Posterior vena cava (tissue), 2 donors: ENCODE measurements around the gene NUDT16. TPM values are rescaled to one million over a fixed set of nuclear protein-coding genes. Genes with fewer than 3 reads are reported as not detected.
"Not testable (repeated sequence)": the region's sequence is repeated elsewhere in the genome, so short reads cannot be mapped to it uniquely, and the experiment has no call there.

Experiments used
- DNase-seq: peaks from one replicate; pipeline ENCODE4 v3.0.0-alpha.2; 2020; ENCODE audit warnings: low spot score
- intact Hi-C, 2 donors: fragments of 100-400 bp; cut with DNase I; formaldehyde crosslinking; loops; one replicate each; pipeline versions ENCODE4 v1.14.1 to v1.14.2; 2022 to 2023
- long read RNA-seq, 2 donors: library from polyadenylated mRNA; unstranded; transcript quantifications; one replicate each; pipeline ENCODE4 v2.0.0, GENCODE V29; 2020 to 2021
- total RNA-seq, 2 donors: library from RNA; stranded (reverse); fragmentation: NEBNext Ultra II Directional; extraction: Animal tissue kit (Norgen Biotek cat#: 25700); gene quantifications; one replicate each; pipeline ENCODE4 v1.2.1, GENCODE V29; 2021
- donor health status: DM: yes; HTN: yes; CAD: no.
- donor health status: DM: yes; HTN: yes; CAD: no.

Gene NUDT16
- total RNA-seq = 10 to 100 TPM; 15.8 to 30.9 TPM
- long read RNA-seq, donor 1, full-length matches to known transcripts = 3 of 7 reads
- long read RNA-seq, donor 1, partial matches to known transcripts = 2 of 7 reads
- long read RNA-seq, donor 1, other reads (novel, unspliced or antisense) = 2 of 7 reads
- long read RNA-seq, donor 2, full-length matches to known transcripts = 16 of 23 reads
- long read RNA-seq, donor 2, partial matches to known transcripts = 2 of 23 reads
- long read RNA-seq, donor 2, other reads (novel, unspliced or antisense) = 5 of 23 reads

GRCh38 chr3:131381445-131382291 is at the start of gene NUDT16:
Gene NUDT16 (plus strand): TSS chr3:131381774. CDS start chr3:131381805, 31 bp downstream.
- intact Hi-C loops = loop anchor here in 1 of 2 donors (10.0 kb wide), 1 partner anchor 123 kb away; the partner anchor contains the start of gene MRPL3
- peak; percentile 100 for DNase-seq

GRCh38 chr3:131338948-131339640 is 42.5 kb upstream of the NUDT16 start:
- no peak for DNase-seq
- intact Hi-C loops = no loop called here

GRCh38 chr3:131341761-131342160 is 39.8 kb upstream of the NUDT16 start:
- no peak for DNase-seq
- intact Hi-C loops = no loop called here

GRCh38 chr3:131348911-131349310 is 32.7 kb upstream of the NUDT16 start:
- intact Hi-C loops = no loop called here
- no peak for DNase-seq

- no peak for DNase-seq
- intact Hi-C loops = no loop called here
These were observed 32.1 kb upstream of the NUDT16 start for GRCh38 chr3:131349454-131349853.

DNA sequence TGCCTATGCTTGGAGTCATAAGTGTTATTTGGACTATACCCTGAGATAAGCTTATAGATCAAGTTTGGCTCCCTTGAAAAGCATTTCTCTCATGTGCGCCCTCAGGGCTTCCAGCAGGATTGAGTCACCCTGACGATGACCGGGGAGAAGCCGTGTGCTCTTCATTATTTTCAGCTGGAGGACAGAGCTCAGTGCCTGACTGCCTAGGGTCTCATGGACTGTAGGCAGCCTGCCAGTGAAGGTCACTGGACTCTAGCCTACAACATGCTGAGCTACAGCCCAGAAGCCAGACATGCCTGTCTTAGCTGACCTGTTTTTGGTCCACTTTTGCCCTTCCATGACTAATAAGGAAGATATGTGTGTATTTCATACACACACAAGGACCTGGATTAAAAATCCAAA is 31.6 kb upstream of the NUDT16 start:
- DNase-seq = no peak

DNA sequence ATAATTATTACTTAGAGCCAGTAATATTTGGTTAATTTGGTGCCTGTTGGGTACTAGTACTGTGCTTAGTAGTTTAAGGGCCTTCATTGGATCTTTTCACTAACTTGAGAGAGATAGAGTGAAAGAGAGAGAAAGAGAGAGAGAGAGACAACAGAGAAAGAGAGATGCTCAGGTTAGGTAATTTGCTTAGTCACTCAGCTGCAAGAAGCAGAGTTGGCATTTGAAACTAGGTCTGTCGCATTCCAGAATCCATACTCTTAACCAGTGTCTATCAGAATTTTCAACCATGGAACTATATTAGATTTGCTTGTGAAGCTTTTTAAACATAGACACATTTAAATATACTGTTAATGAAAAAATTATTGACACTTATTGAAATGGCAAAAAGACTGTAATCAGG is 31.1 kb upstream of the NUDT16 start:
- DNase-seq = no peak
- intact Hi-C loops = no loop called here

More for the DNA sequence above, 31.6 kb upstream of the NUDT16 start:
- intact Hi-C loops = no loop called here

- no peak for DNase-seq
- intact Hi-C loops = no loop called here
These were observed 28.3 kb upstream of the NUDT16 start for GRCh38 chr3:131353016-131353877.

DNA sequence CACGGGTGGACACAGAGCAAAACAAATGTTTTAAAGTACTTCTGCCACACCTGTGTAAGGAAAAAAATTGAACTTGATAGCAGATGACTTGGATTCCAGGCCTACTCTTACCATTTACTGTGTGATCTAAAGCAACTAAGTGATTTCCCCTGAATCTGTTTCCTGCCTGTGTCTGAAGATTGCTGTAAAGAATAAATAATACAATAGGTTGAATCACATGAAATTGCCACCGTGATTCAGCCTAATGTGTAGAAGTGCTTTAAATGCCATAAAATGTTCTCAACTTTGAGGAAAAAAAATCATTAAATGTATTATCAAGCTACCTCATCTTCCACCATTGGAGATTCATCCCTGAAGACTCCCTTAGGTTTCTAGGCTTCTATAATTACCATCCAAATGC is 27.6 kb upstream of the NUDT16 start:
- intact Hi-C loops = no loop called here
- no peak for DNase-seq

- intact Hi-C loops = no loop called here
- no peak for DNase-seq
These were observed 25.5 kb upstream of the NUDT16 start for GRCh38 chr3:131356006-131356595.

- DNase-seq = no peak
- intact Hi-C loops = no loop called here
These were observed 24.3 kb upstream of the NUDT16 start for GRCh38 chr3:131357275-131357674.

DNA sequence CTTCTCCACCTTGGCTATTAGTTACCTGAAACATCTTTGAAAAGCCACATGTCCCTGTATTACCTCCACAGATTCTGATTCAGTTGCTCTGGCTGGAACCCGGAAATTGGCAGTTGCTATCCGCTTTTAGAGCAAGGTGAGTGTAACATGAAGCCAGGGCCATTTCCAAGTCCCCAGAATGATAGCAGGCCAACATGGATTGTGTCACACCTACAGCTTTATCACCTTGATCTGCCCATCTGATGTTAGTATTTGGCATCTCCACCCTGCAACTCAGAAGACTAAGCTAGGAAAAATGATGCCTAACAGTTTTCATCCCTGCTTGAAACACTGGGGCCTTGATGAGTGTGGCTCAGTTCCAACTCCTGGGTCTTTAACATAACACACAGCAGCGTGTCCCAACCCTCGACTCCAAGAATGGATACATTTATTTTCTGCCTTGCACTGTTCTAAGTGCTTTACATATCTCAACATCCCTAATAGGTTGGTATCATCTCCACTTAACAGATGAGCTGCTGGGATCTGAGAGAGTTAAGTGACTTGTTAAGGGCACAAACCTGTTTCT is 21.3 kb upstream of the NUDT16 start:
- DNase-seq = no peak
- intact Hi-C loops = no loop called here

- DNase-seq, intact Hi-C loops: not testable (repeated sequence)
These were observed 20.5 kb upstream of the NUDT16 start for GRCh38 chr3:131361066-131361463.

- intact Hi-C loops = no loop called here
- DNase-seq = peak; percentile 94
These were observed 19.8 kb upstream of the NUDT16 start for GRCh38 chr3:131361464-131362421.

GRCh38 chr3:131363275-131363674 is 18.3 kb upstream of the NUDT16 start:
- no peak for DNase-seq
- intact Hi-C loops = no loop called here

DNA sequence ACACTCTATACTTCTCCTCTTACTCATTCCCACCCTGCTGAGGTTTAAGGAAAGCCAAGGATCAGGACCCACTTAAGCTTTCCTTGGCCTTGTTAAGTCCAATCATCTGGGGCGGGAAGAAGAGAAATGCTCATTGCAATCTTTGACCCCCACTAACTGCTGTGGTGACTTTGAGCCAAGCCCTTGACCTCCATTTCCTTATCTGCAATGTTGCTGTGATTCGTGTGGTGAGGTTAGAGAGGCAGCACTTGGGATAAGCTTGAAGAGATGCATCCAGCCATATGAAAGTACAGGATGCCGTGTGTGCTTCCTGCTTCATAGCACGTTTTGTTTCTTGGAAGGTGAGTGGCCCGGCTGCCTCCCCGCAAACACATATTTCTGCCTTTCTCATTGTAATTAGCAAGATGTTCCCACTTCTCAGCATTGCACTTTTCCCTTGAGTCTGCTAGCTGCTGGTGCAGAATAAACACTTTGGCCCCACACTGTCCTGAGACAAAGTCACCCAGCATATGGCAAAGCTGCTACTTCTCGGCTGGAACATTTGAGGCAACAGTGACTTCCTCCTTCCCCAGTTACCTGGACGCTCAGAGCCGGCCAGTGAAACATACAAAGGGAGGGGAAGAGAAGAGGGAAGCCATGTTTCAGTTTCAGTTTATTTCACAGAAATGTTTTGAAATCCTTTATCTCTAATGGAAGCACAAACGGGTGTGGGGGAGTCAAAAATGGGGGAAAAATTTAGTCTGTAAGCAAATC is 10.5 kb upstream of the NUDT16 start:
- DNase-seq = no peak
- intact Hi-C loops = no loop called here

GRCh38 chr3:131371688-131372066 is 9.9 kb upstream of the NUDT16 start:
- no peak for DNase-seq
- intact Hi-C loops = no loop called here
